Activated CD4-positive, alpha-beta T cell treated with anti-CD3 and anti-CD28 coated beads, Interleukin-2, Interleukin-6, amounts not matched to agents 100 ng/mL and 50 ng/mL, durations not matched to agents 16 hours and 8 hours (primary cell): ENCODE results near the gene TRAPPC6A.
"Not testable (repeated sequence)": the region's sequence is repeated elsewhere in the genome, so short reads cannot be mapped to it uniquely, and the experiment has no call there.

ENCODE experiments used
- DNase-seq: peaks from one replicate; pipeline ENCODE4 v3.0.0-alpha.2; 2020

The TRAPPC6A gene

DNA sequence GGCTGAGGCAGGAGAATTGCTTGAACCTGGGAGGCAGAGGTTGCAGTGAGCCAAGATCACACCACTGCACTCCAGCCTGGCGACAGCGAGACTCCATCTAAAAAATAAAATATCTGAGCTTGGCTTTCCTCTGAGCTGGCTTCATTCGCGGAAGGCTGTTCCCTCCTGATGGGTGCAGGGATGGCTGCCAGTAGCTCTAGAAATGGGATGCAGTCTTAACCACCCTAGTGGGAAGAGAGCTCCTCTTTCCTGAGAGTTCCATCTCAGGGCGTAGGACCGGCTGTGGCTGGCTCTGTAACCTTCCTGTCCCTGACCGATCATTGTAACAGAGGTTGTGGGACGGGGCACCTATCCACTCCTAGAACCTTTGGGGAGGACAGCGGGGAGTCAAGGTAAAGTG is 52.7 kb downstream of the TRAPPC6A start:
- no peak for DNase-seq

GRCh38 chr19:45124021-45124420 is 54.0 kb downstream of the TRAPPC6A start:
- DNase-seq, result no peak

- DNase-seq, result no peak
These were observed 54.6 kb downstream of the TRAPPC6A start for GRCh38 chr19:45123440-45123850.

DNA sequence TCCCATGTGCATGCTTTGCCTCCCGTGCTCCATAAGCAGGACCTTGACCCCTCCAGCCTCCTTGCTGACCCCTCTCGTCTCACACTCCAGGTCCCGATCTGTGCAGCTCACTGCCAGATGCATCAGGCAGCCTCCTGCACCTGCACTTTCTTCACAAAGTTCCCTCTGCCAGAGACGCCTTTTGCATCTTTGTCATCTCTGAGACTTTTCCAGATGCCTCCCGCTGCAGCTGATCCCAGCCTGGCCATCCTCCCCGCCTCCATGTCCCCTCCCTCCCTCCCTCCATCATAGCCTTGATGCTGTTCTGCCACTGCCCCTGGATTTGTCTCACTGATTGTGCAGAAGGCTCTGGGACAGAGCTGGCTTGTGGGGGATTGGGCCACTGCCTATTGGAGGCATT is 55.2 kb downstream of the TRAPPC6A start:
- no peak for DNase-seq

DNA sequence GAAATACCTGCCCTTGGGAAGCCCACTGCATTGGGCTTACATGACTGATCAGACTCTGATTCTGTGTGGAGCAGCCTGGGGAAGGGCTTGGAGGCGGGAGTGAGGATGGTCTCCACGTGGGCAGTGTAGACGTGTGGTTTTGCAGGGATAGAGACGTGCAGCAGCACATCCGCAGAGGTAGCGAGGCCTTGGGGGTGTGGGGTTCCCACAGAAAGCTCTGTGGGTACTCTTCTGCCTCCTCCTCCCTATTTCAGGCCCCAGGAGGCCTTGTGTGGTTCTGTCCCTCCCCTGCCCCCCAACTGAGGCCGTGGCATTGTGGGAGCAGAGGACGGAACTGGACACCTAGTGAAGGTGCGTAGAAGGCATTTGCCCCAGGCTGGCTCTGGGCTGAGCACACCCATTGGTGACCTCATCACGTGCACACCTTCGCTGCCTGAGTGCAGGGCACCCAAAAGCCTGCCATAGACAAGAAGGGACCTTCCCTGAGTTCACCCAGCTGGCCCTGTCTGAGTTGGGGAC is 56.2 kb downstream of the TRAPPC6A start:
- no peak for DNase-seq

DNA sequence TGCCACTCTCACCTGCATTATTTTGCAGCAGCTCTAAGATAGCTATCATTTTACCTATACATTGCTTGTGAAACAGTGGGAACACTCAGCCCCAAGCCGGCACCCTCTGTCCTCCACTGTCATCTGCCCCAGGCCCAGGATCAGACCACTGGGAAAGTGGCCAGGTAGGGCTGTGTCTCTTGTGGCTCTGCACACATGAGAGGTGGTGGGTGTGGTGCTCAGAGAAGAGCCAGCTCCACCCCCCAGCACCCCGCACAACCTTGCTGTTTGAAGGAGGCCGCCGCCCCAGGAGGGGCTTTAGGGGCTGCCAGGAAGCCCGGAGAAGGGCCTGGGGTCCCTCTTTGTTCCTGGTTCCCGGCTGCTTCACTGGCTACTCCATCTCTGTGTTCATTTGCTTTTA is 58.5 kb downstream of the TRAPPC6A start:
- DNase-seq, result no peak

DNA sequence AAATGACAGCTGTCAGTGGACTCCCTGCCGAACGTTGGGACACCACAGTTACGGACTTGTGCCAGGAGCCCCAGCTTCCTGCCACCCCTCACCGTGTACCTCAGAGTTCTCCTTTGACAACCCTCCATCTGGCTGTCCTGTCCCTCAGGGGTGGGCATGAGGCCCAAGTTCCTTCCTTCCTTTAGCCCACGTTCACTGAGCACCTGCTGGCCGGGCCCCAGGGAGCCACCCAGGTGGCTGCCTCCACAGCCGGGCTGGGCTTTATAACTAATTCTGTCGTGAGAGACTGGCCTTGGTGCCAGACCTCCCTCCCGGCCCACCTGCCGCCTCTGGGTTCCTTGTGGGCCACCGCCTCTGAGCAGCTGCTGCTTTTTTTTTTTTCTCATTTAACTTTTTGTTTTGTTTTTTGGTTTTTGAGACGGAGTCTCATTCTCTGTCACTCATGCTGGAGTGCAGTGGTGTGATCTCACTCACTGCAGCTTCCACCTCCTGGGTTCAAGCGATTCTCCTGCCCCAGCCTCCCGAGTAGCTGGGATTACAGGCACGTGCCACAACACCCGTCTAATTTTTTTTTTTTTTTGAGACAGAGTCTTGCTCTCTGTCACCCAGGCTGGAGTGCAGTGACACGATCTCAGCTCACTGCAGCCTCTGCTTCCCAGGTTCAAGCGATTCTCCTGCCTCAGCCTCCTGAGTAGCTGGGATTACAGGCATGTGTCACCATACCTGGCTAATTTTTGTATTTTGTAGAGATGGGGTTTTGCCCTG is 59.3 kb downstream of the TRAPPC6A start:
- DNase-seq, result not testable (repeated sequence)

DNA sequence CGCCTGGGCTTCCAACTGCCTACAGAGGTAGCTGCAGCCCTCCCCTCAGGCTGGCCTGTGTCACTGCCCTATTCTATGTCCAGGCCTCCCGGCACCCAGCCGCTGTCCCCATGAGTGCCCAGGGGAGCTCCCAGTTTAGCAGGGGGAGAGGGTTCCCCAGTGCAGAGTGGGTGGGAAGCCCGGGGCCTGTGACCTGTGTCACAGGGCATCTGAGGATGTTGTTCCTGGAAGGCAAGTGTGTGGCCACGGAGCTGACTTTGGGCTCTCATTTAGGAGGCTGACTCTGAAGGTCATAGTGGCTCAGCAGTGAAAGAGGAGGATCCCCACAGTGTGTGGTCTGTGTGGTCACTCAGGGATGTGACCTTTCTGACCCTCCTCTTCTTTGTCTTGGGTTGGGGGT is 59.9 kb downstream of the TRAPPC6A start:
- DNase-seq, result no peak

DNA sequence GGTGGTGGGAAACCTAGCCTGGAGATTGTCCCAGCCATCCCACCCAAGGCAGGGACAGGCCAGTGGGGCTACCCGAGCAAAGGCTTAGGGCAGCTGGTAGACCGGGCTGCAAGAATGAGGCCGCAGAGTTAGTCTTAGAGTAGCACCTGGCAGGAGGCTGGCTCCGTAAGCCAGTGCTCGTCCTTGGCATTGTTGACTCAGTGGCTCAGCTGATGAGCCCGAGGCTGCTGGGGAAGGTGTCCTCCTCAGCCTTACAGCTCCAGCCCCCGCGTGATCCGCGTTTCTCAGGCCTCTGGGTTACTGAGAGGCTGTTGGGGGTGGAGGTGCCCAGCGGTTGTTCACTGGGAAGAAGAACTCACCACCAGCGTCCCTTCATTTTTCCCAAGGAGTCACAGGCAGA is 60.4 kb downstream of the TRAPPC6A start:
- DNase-seq, result no peak

DNA sequence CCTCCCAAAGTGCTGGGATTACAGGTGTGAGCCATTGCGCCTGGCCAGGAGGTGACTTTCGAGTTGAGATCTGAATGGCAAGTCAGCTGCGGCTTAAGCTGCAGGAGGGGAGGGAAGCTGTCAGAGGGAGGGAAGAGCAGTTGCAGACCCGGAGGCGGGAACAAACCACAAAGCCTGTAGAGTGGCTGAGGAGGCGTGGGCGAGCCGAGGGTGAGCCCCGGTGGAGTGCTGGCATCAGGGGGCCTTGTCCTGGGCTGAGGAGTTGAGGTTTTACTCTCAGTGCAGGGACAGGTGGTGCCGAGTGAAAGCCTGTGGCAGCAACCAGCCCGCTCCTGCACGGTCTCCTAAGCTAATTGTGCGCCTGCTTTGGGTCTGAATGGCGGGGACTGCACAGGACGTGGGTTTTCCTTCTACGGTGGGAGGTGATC is 60.9 kb downstream of the TRAPPC6A start:
- peak; percentile 76 for DNase-seq

- no peak for DNase-seq
These were observed 62.0 kb downstream of the TRAPPC6A start for GRCh38 chr19:45115809-45116615.

GRCh38 chr19:45114116-45114515 is 63.9 kb downstream of the TRAPPC6A start:
- DNase-seq, result no peak

DNA sequence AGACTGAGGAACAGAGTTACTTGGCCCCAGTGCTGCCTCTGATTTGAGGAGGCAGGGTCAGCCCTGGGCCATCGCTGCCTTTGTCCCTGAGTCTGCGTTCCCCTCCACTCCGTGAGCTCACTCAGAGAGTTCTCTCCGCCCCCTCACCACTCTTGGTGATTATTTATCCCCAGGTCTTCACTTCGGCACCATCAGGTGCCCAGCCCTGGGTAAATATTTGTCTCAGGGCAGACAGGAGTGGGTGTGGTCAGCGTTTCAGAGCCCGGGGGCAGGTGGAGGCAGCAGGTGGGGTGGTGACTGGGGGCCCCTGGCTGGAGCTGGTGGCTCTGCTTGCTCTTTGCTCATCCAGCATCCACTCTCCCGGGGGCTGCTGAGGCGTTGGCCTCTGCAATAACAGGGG is 64.4 kb downstream of the TRAPPC6A start:
- no peak for DNase-seq
